ENCODE measurements around the gene WNT10A. TPM values are rescaled to one million over a fixed set of nuclear protein-coding genes. Genes with fewer than 3 reads are reported as not detected.

WNT10A gene
- total and polyA plus RNA-seq, 3 donors from 2014 or later: 1.5 to 2.5 (median 2.1) TPM

GRCh38 chr2:218896501-218897393 is 16.1 kb downstream of the WNT10A start:
- Histone ChIP-seq H3K4me3 (no peak overlapping the region), H3K27ac (no peak overlapping the region), H3K4me1 (peaks cover 20% of the 10 kb centered on the region), H3K9me3 (no peaks in the 10 kb centered on the region), H3K36me3 (ENCODE audit: low read depth, missing control alignments) (no peaks in the 10 kb centered on the region), H3K27me3 (no peaks in the 10 kb centered on the region)
- intact Hi-C loops (cut with DNase I; ENCODE audit: low total_unique reads): no loop called here
- DNase-seq: no peak
- WGBS, 2 donors: 0 to 15% methylated on average over 7 to 29 of the region's 40 CpGs
- TF ChIP-seq POLR2A (IDR thresholded peaks at IDR 0.05): no peak

GRCh38 chr2:218897394-218898108 is 16.9 kb downstream of the WNT10A start:
- TF ChIP-seq POLR2A (IDR thresholded peaks at IDR 0.05) (no peak), CTCF (IDR thresholded peaks at IDR 0.05) (no peak)
- H3K4me3 ChIP-seq: no peak overlapping the region
- H3K4me1 ChIP-seq: peaks cover 18% of the 10 kb centered on the region
- H3K9me3 ChIP-seq: no peaks in the 10 kb centered on the region
- no peak overlapping the region for H3K27ac ChIP-seq
- no peak for DNase-seq
- H3K27me3 ChIP-seq: no peaks in the 10 kb centered on the region
- WGBS, 2 donors: 1 to 9% methylated on average over 9 to 33 of the region's 34 CpGs
- intact Hi-C loops (cut with DNase I; ENCODE audit: low total_unique reads): no loop called here
- no peaks in the 10 kb centered on the region for H3K36me3 ChIP-seq (ENCODE audit: low read depth, missing control alignments)

- intact Hi-C loops (cut with DNase I; ENCODE audit: low total_unique reads): no loop called here
- Histone ChIP-seq H3K9me3 (no peaks in the 10 kb centered on the region), H3K36me3 (ENCODE audit: low read depth, missing control alignments) (no peaks in the 10 kb centered on the region), H3K27me3 (no peaks in the 10 kb centered on the region), H3K4me3 (no peak overlapping the region), H3K27ac (no peak overlapping the region), H3K4me1 (peaks cover 17% of the 10 kb centered on the region)
- 3 to 5% methylated on average over 38 of the region's 52 CpGs for whole genome bisulfite sequencing, 2 donors
- TF ChIP-seq CTCF (IDR thresholded peaks at IDR 0.05) (peak; percentile 91 to 99 (median 93)), POLR2A (IDR thresholded peaks at IDR 0.05) (no peak)
- peak; percentile 86 for DNase-seq
These were observed 17.6 kb downstream of the WNT10A start for GRCh38 chr2:218898109-218898878.

- intact Hi-C loops (cut with DNase I; ENCODE audit: low total_unique reads): no loop called here
- peaks cover 17% of the 10 kb centered on the region for H3K4me1 ChIP-seq
These were observed 18.5 kb downstream of the WNT10A start for GRCh38 chr2:218899147-218899546.

More at GRCh38 chr2:218899147-218899546, 18.5 kb downstream of the WNT10A start:
- DNase-seq: no peak
- Histone ChIP-seq H3K27me3 (no peaks in the 10 kb centered on the region), H3K27ac (no peak overlapping the region), H3K4me3 (no peak overlapping the region), H3K9me3 (no peaks in the 10 kb centered on the region), H3K36me3 (ENCODE audit: low read depth, missing control alignments) (no peaks in the 10 kb centered on the region)
- WGBS, 2 donors: 28 to 35% methylated on average over 12 of the region's 12 CpGs
- TF ChIP-seq POLR2A (IDR thresholded peaks at IDR 0.05) (no peak), CTCF (IDR thresholded peaks at IDR 0.05) (no peak)

Data from testis (tissue), 3 donors.